HEK293 (cell line): ENCODE measurements around the gene USP16.

ENCODE experiments used
- BCL11A ChIP-seq: fragments of 450-650 bp; formaldehyde crosslinking; IDR thresholded peaks from 2 replicates; pipeline ENCODE4 v1.5.1; 2016; ENCODE audit warnings: low read depth, missing biosample characterization, missing genetic modification characterization
- BCL6B ChIP-seq: fragments of 450-650 bp; formaldehyde crosslinking; IDR thresholded peaks from 2 replicates; pipeline ENCODE4 v1.5.1; 2017; ENCODE audit warnings: missing biosample characterization, missing genetic modification characterization
- GLIS1 ChIP-seq: fragments of 450-650 bp; formaldehyde crosslinking; IDR thresholded peaks from 2 replicates; pipeline ENCODE4 v1.5.1; 2016; ENCODE audit warnings: missing biosample characterization, missing genetic modification characterization
- OSR2 ChIP-seq: fragments of 450-650 bp; formaldehyde crosslinking; IDR thresholded peaks from 2 replicates; pipeline ENCODE4 v1.5.1; 2016; ENCODE audit warnings: missing biosample characterization, missing genetic modification characterization
- OVOL3 ChIP-seq: fragments of 450-650 bp; formaldehyde crosslinking; IDR thresholded peaks from 2 replicates; pipeline ENCODE4 v1.5.1; 2016; ENCODE audit warnings: missing biosample characterization, missing genetic modification characterization
- RBAK ChIP-seq: fragments of 450-650 bp; formaldehyde crosslinking; IDR thresholded peaks from 2 replicates; pipeline ENCODE4 v1.5.1; 2016; ENCODE audit warnings: missing biosample characterization, missing genetic modification characterization
- SCRT2 ChIP-seq: fragments of 450-650 bp; formaldehyde crosslinking; IDR thresholded peaks from 2 replicates; pipeline ENCODE4 v1.5.1; 2016; ENCODE audit warnings: missing biosample characterization, missing genetic modification characterization
- SP2 ChIP-seq: fragments of 450-650 bp; formaldehyde crosslinking; IDR thresholded peaks from 2 replicates; pipeline ENCODE4 v1.5.1; 2016; ENCODE audit warnings: missing biosample characterization, missing genetic modification characterization
- SP3 ChIP-seq: fragments of 450-650 bp; formaldehyde crosslinking; IDR thresholded peaks from 2 replicates; pipeline ENCODE4 v1.5.1; 2016; ENCODE audit warnings: missing biosample characterization, missing genetic modification characterization
- TSHZ1 ChIP-seq: fragments of 450-650 bp; formaldehyde crosslinking; IDR thresholded peaks from 2 replicates; pipeline ENCODE4 v1.5.1; 2016; ENCODE audit warnings: missing biosample characterization, missing genetic modification characterization, borderline replicate concordance
- WT1 ChIP-seq: fragments of 450-650 bp; formaldehyde crosslinking; IDR thresholded peaks from 2 replicates; pipeline ENCODE4 v1.5.1; 2016; ENCODE audit warnings: missing biosample characterization, missing genetic modification characterization
- ZBTB1 ChIP-seq: fragments of 450-650 bp; formaldehyde crosslinking; IDR thresholded peaks from 2 replicates; pipeline ENCODE4 v1.5.1; 2016; ENCODE audit warnings: missing biosample characterization, missing genetic modification characterization
- ZBTB21 ChIP-seq: fragments of 450-650 bp; formaldehyde crosslinking; IDR thresholded peaks from 2 replicates; pipeline ENCODE4 v1.5.1; 2017; ENCODE audit warnings: missing biosample characterization, missing genetic modification characterization
- ZFP41 ChIP-seq: fragments of 450-650 bp; formaldehyde crosslinking; IDR thresholded peaks from 2 replicates; pipeline ENCODE4 v1.5.1; 2016; ENCODE audit warnings: missing biosample characterization, missing genetic modification characterization, borderline replicate concordance
- ZNF10 ChIP-seq: fragments of 450-650 bp; formaldehyde crosslinking; IDR thresholded peaks from 2 replicates; pipeline ENCODE4 v1.5.1; 2017; ENCODE audit warnings: missing biosample characterization, missing genetic modification characterization
- ZNF175 ChIP-seq: fragments of 450-650 bp; formaldehyde crosslinking; IDR thresholded peaks from 2 replicates; pipeline ENCODE4 v1.5.1; 2016; ENCODE audit warnings: missing biosample characterization, missing genetic modification characterization
- ZNF184 ChIP-seq: fragments of 450-650 bp; IDR thresholded peaks from 2 replicates; pipeline ENCODE4 v1.5.1; 2018; ENCODE audit warnings: missing biosample characterization, mild to moderate bottlenecking, missing genetic modification characterization
- ZNF24 ChIP-seq: fragments of 450-650 bp; formaldehyde crosslinking; IDR thresholded peaks from 2 replicates; pipeline ENCODE4 v1.5.1; 2016; ENCODE audit warnings: missing biosample characterization, missing genetic modification characterization
- ZNF26 ChIP-seq: fragments of 450-650 bp; formaldehyde crosslinking; IDR thresholded peaks from 2 replicates; pipeline ENCODE4 v1.5.1; 2016; ENCODE audit warnings: missing biosample characterization, missing genetic modification characterization
- ZNF335 ChIP-seq: fragments of 450-650 bp; formaldehyde crosslinking; conservative IDR thresholded peaks from 2 replicates; pipeline ENCODE4 v1.5.1; 2016; ENCODE audit warnings: missing biosample characterization, missing genetic modification characterization
- ZNF366 ChIP-seq: fragments of 450-650 bp; formaldehyde crosslinking; conservative IDR thresholded peaks from 2 replicates; pipeline ENCODE4 v1.5.1; 2016; ENCODE audit warnings: missing biosample characterization, missing genetic modification characterization
- ZNF37A ChIP-seq: fragments of 450-650 bp; IDR thresholded peaks from 2 replicates; pipeline ENCODE4 v1.5.1; 2018; ENCODE audit warnings: missing biosample characterization, missing genetic modification characterization
- ZNF394 ChIP-seq: fragments of 450-650 bp; formaldehyde crosslinking; IDR thresholded peaks from 2 replicates; pipeline ENCODE4 v1.5.1; 2016; ENCODE audit warnings: missing biosample characterization, missing genetic modification characterization, mild to moderate bottlenecking, moderate library complexity, borderline replicate concordance
- ZNF529 ChIP-seq: fragments of 450-650 bp; formaldehyde crosslinking; IDR thresholded peaks from 2 replicates; pipeline ENCODE4 v1.5.1; 2017; ENCODE audit warnings: missing genetic modification characterization, missing biosample characterization; ENCODE audit not compliant: insufficient replicate concordance
- ZNF585B ChIP-seq: fragments of 450-650 bp; formaldehyde crosslinking; IDR thresholded peaks from 2 replicates; pipeline ENCODE4 v1.5.1; 2016; ENCODE audit warnings: missing biosample characterization, missing genetic modification characterization
- ZNF600 ChIP-seq: fragments of 450-650 bp; formaldehyde crosslinking; IDR thresholded peaks from 2 replicates; pipeline ENCODE4 v1.5.1; 2016; ENCODE audit warnings: missing biosample characterization, missing genetic modification characterization
- ZNF624 ChIP-seq: fragments of 450-650 bp; formaldehyde crosslinking; IDR thresholded peaks from 2 replicates; pipeline ENCODE4 v1.5.1; 2017; ENCODE audit warnings: missing biosample characterization, missing genetic modification characterization
- ZNF639 ChIP-seq: fragments of 450-650 bp; formaldehyde crosslinking; IDR thresholded peaks from 2 replicates; pipeline ENCODE4 v1.5.1; 2016; ENCODE audit warnings: missing biosample characterization, missing genetic modification characterization
- ZNF645 ChIP-seq: fragments of 450-650 bp; formaldehyde crosslinking; IDR thresholded peaks from 2 replicates; pipeline ENCODE4; 2016; ENCODE audit warnings: missing biosample characterization, missing genetic modification characterization
- ZNF658 ChIP-seq: fragments of 450-650 bp; formaldehyde crosslinking; IDR thresholded peaks from 2 replicates; pipeline ENCODE4; 2016; ENCODE audit warnings: missing biosample characterization, missing genetic modification characterization
- ZNF792 ChIP-seq: fragments of 450-650 bp; formaldehyde crosslinking; IDR thresholded peaks from 2 replicates; pipeline ENCODE4 v1.5.1; 2016; ENCODE audit warnings: missing biosample characterization, missing genetic modification characterization
- ZXDB ChIP-seq: fragments of 450-650 bp; formaldehyde crosslinking; IDR thresholded peaks from 2 replicates; pipeline ENCODE4 v1.5.1; 2016; ENCODE audit warnings: missing biosample characterization, missing genetic modification characterization

The USP16 gene

GRCh38 chr21:29075706-29076466 lies 51.4 kb downstream of the USP16 start (continued):
- 0 out of 2 replicates have a peak, but pooled peaks have one; percentile 32 for TF ChIP-seq WT1 (tag by site-specific recombination)
- peak; percentile 32; the same call in 1 of the 2 replicates for TF ChIP-seq ZNF335 (tag by site-specific recombination)
- TF ChIP-seq ZNF529 (tag by site-specific recombination), result no peak
- TF ChIP-seq ZNF10 (tag by site-specific recombination), result no peak
- peak; percentile 27; the same call in 1 of the 2 replicates for TF ChIP-seq ZNF600 (tag by site-specific recombination)
- TF ChIP-seq ZNF394 (tag by site-specific recombination), result peak; percentile 48; the same call in 1 of the 2 replicates
- peak; percentile 35; the same call in 1 of the 2 replicates for TF ChIP-seq SP3 (tag by site-specific recombination)
- TF ChIP-seq TSHZ1 (tag by site-specific recombination), result peak; percentile 92
- TF ChIP-seq BCL6B (tag by site-specific recombination), result no peak
- no peak for TF ChIP-seq OVOL3 (tag by site-specific recombination)
- no peak for TF ChIP-seq ZNF585B
- 0 out of 2 replicates have a peak, but pooled peaks have one; percentile 61 for TF ChIP-seq BCL11A (tag by site-specific recombination)
- peak; percentile 9; the same call in 1 of the 2 replicates for TF ChIP-seq ZNF26 (tag by site-specific recombination)
- no peak for TF ChIP-seq ZNF37A (tag by site-specific recombination)
- peak; percentile 83 for TF ChIP-seq ZNF366 (tag by site-specific recombination)
- TF ChIP-seq SCRT2 (tag by site-specific recombination), result peak; percentile 63
- no peak for TF ChIP-seq ZBTB1 (tag by site-specific recombination)
- no peak for TF ChIP-seq ZNF624 (tag by site-specific recombination)
- TF ChIP-seq RBAK (tag by site-specific recombination), result 0 out of 2 replicates have a peak, but pooled peaks have one; percentile 13
- TF ChIP-seq ZFP41 (tag by site-specific recombination), result no peak
- TF ChIP-seq SP2 (tag by site-specific recombination), result peak; percentile 55
- no peak for TF ChIP-seq ZNF645 (tag by site-specific recombination)
- no peak for TF ChIP-seq ZNF658
- peak; percentile 39; the same call in 1 of the 2 replicates for TF ChIP-seq ZBTB21
- no peak for TF ChIP-seq ZNF792 (tag by site-specific recombination)
- no peak for TF ChIP-seq ZNF175 (tag by site-specific recombination)
- peak; percentile 93 for TF ChIP-seq ZNF639 (tag by site-specific recombination)
- TF ChIP-seq GLIS1 (tag by site-specific recombination), result no peak
- peak; percentile 59; the same call in 1 of the 2 replicates for TF ChIP-seq ZNF24 (tag by site-specific recombination)
- peak; percentile 80 for TF ChIP-seq ZNF184 (tag by site-specific recombination)
- peak; percentile 95 for TF ChIP-seq OSR2 (tag by site-specific recombination)
- no peak; the same call in 1 of the 2 replicates for TF ChIP-seq ZXDB (tag by site-specific recombination)
